ENCODE data around the gene ATF2.

Gene ATF2, protein sequence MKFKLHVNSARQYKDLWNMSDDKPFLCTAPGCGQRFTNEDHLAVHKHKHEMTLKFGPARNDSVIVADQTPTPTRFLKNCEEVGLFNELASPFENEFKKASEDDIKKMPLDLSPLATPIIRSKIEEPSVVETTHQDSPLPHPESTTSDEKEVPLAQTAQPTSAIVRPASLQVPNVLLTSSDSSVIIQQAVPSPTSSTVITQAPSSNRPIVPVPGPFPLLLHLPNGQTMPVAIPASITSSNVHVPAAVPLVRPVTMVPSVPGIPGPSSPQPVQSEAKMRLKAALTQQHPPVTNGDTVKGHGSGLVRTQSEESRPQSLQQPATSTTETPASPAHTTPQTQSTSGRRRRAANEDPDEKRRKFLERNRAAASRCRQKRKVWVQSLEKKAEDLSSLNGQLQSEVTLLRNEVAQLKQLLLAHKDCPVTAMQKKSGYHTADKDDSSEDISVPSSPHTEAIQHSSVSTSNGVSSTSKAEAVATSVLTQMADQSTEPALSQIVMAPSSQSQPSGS

DNA sequence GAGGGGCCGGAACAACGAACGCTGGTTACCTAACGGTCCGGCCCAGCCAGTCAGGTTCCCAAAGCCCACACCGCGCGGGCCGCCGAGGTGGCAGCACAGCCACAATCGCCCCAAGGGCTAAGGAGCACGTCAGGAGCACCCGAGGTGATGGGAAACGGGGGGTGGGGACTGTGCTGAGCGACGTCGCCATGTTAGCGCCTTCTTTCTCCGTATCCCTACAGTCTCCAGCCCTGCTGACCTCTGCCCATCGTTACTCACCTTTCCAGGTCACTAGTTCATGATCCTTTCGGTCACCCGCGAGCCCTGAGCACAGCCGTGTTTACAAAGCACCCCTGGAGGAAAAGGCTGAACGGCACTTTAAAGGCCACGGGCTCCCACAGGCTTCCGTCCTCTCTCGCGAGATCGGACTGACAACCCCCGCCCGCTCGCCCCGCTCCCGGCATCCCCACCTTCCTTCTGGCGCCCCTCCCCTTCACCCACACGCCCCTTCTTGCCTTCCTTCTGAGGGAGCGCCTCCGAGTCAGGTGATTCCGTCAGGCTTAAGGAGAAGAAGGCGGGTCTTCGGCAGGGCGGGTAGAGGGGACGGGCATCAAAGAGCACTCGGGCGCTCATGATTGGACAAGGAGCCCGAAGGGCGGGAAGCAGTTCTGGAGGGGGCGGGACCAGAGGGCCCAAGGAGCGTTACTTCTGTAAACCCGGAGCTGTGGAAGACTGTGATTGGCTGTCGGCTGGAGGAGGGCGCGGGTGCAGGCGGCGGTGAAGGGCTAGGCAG lies at the start of gene ATF2:
TSS of gene ATF2 (minus strand) at position 412 of the 772 bp plus-strand sequence. CDS start 31,760 bp downstream, outside the sequence.
- DNase-seq: peak; percentile 98 to 99

DNA sequence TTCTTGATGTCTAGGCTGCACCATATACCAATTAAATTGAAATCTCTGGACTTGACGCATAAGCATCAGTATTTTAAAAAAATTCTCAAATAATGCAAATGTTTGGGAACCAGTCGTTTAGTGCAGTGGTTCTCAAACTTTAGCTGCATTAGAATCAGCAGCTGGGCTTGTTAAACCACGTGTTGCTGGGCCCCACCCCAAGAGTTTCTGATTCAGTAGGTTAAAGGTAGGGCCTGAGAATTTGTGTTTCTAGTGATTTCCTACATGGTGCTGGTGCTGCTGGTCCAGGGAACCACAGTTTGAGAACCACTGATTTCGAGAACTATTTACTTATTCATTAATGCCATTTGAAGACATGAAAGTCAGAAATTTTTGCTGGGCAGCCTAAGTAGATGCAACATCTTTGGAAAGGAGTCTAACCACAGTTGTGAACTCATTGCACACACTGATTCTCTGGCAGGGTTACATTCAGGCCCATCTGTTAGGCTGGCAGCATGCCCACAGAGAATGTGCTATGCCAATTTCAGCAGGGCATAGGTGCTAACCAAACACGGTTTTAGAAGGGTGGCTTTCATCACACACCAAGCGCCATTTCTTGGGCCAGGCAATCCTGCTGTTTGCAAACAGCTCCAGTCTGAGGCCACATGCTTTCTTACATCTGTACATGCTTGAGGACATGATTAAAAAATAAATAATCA lies 39.9 kb upstream of the ATF2 start:
- DNase-seq: peak; percentile 90 to 97

DNA sequence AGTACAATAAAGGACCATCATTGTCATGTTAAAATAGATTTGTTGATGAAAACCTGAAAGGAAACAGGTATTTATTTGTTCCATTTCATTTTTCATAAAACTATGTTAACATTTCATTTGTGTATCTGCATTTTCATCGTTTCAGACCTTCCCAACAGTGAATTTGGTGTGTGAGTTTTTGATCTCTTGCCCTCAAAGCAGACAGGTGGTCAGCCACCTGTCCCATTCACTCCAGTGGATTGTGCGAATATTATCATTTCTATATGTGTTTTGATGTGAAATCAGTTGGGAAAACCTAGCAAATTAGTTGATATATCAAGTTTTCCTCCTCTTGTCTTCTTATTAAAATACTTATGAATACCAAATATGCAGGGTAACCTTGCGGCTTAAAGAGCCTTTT lies 38.9 kb upstream of the ATF2 start:
- DNase-seq: no peak

DNA sequence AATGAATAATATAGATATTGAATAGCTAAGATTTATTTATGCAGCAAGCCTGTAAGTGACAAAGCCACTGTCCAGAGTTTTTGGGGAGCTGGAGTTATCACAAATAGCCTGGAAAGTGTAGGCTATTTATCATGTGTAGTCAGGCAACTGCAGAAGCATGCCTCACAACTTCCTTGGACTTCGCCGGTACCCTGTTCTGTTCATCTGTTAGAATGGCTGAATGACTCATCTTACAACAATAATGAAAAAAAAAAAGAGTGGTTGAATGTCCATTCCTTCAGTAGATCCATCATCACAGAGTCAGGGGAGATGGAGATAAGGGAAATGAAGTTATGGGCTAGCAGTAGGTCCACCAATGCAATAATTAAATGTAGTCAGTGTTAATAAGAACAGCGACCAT lies 37.5 kb upstream of the ATF2 start:
- no peak for DNase-seq

DNA sequence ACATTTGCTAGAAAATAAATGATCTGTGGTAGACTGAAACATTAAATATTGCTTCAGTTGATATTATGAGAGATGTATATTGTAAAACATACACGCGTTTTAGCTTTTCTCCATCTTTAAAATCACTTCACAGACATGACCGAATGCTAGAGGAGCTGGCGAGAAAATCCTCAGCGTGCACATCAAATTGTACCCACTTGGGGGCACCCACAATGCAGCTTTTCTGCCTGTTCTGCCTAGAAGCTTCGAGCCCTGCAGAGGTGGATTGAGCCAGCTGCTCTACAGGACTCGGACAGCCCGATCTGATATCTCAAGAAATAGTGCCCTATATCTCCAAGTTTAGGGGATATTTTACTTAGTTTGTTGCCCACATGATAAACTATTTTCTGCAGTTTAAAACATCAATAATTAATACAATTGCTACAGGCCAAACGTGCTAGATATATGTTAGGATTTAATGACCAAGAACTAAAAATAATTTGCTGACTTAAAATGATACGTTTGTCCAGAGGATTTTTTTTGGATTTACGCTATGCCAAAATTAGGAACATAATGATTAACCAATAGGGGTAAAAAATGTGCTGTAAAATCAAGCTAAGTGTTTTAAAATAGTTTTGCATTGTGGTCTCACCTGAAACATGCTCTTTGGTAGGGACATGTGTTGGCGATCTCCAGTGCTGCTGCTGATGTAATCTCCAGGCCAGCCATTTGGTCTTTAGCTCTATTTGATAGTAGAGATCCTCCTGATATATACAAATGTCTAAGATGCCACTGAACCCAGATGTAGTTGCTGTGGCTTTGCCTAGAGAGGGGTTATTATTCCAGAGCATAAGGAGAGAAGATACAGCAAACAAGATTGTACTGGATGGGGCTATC lies 35.9 kb upstream of the ATF2 start:
- DNase-seq: peak; percentile 7 to 51

DNA sequence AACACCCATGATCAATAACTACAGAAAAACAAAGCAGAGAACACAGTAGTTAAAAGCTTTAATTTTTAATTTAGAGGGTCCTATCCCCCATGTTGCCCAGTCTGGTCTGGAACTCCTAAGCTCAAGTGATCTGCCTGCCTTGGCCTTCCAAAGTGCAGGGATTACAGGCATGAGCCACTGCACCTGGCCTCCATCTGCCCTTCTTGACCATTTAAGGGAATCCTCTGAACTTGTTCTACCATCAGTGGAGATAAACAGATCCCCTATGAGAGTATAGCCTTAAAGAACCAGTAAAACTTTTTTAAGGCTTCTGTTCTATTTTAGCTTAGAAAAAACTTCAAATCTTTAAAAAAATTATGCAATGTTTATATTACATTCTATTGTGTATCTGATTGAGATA lies 27.0 kb upstream of the ATF2 start:
- no peak for DNase-seq

DNA sequence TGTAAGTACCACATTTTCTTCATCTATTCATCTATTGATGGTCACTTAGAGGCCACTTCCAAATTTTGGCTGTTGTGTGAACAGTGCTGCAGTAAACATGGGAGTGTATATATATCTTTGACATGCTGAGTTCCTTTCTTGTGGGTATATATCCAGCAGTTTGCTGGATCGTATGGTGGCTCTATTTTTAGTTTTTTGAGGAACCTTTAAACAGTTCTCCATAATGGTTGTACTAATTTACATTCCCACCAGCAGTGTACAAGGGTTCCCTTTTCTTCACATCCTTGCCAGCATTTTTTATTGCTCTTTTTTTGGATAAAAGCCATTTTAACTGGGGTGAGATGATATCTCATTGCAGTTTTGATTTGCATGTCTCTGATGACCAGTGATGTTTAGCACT lies 20.8 kb upstream of the ATF2 start:
- no peak for DNase-seq

DNA sequence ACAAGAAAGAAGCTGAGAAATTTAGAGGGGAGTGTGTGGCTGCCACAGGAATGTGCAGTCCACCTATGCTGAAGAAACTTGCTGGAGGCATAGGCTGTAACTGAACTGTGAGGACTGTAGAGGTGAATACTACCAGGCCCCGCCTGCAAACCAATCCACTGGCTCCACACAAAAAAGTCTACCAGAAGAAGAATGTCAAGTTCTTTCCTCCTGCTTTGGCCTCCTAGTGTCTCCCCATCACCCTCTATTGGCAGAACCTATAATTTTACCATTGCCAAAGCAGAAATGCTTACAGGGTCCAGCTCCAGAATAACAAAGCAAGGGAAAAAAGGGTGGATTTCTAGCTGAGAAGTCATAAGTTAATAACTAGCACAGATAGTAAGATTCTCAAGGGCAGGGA lies 19.4 kb upstream of the ATF2 start:
- peak in 1 of 2 experiments; percentile 7 for DNase-seq

DNA sequence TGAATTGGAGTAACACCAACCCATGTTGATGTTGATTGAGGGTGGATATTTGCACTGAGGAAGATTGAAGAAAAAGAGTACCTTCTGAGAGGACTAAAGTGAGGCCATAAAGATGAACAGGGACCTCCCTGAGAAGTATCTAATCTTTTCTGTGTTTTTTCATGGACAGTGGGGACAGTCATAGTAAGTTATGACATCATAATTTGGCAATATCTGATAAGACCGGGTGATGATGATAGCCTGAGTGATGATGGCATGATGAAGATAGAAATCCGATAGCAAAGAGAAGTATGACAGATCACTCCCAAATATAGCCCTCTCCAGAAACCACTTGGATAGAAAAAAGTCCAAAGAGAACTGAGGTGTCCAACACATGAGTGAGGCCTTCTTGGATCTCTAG lies 15.7 kb upstream of the ATF2 start:
- DNase-seq: no peak

DNA sequence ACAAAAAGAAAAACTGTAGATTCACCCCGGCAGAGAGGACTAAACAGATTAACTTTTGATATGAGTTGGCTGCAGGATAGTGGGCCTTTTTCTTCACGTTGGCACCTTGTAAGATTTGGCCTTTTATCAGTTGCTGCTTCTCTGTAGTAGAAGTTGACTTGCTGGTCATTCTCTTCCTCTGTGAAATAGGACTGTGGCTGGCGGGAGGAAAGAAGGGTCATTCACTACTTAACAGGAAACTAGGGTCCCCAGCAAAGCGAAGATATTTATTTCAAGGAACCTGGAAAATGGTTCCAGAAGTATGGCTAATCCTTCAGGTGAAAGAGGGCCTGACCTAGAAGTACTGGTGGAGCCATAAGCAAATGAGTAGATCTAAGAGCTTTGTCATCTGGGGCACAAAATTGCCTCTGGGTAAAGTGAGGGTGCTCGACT lies 13.9 kb upstream of the ATF2 start:
- no peak for DNase-seq

DNA sequence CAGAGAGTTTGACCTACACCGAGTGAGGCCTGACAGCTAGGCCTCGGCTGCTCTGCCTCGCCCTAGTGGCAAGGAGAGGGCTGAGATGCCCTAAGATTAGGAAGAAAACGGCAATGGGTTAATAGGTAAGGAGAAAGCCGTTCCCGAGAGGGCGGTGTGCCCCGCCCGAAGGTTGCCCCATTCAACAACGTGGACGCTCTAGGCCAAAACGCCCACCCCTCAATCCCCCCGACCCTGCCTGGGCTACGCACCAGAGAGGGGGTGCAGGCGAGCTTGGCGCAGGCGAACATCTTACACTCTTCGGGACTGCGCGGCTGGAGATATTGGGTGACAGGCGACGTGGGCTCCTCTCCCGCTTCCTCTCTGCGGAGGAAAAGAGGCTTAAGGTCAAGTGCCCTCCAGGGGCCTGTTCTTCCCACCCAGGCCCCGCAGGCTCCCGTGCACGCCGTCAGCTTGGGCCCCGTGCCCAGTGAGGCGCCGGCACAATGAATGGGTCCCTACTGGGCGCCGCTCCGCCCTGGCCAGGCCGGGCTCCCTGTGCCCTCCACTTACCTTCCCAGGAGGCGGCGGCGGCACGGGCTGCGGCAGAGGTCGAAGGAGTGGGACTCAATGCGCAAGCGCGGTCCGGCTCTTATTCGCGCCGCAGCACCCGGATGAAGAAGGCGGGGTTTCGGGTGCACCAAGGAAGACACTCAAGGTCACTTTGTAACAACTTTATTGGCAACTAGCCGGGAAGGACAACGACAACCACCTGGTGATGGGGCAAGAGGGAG lies 13.3 kb upstream of the ATF2 start, which contains the start of gene ATP5MC3:
TSS of gene ATP5MC3 (minus strand) at position 607 of the 773 bp plus-strand sequence. CDS start at position 290, 317 bp downstream.
- DNase-seq: peak; percentile 86 to 95

DNA sequence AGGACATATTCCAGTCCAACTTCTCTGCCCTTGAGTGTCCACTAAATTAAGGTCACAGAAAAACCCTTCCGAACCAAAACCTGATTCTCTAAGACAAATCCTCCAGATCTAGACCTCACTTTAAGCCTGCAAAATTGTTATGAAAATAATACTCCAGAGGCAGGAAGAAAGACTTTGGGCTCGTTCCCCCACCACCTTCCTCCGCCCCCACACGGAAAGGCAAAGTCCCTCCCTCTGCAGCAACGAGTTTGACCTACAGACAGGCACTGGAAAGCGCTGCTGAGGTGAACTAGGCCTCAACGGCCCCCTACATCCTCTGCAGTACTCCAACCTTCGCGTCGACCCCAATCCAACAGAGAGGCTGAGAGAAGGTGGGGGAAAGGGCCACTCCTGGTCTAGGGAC lies 12.7 kb upstream of the ATF2 start:
- no peak for DNase-seq

DNA sequence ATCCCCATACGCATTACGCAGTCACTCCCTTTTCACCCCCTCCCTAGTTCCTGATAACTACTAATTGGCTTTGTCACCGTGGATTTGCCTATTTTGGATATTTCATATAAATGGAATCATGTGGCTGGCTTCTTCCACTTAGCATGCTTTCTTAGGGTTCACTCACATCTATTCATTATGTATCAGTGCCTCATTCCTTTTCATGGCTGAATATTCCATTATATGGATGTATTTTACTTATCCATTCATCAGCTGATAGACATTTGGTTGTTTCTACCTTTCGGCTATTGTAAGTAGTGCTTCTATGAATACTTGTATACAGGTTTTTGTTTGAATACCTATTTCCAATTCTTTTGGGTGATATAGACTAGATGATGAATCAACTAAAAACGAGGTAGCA lies 8.6 kb upstream of the ATF2 start:
- DNase-seq: no peak

DNA sequence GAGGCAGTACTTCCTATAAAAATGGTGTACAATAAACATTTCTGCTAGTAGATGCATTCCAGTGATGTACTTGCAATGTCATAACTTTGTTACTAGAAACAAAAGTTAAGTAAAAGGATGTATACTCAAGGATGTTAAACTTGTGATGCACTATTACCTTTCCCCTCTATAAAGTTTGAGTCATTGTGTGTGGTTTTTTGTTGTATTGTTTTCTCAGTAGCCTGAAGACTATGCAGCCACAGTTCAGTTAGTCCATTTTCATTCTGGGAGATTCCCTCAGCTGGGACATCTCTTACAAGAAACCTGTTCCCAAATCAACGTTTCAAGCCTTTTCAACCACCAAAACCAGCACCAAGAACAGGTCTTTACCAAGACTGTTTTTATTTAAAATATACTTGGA lies 7.9 kb upstream of the ATF2 start:
- no peak for DNase-seq

DNA sequence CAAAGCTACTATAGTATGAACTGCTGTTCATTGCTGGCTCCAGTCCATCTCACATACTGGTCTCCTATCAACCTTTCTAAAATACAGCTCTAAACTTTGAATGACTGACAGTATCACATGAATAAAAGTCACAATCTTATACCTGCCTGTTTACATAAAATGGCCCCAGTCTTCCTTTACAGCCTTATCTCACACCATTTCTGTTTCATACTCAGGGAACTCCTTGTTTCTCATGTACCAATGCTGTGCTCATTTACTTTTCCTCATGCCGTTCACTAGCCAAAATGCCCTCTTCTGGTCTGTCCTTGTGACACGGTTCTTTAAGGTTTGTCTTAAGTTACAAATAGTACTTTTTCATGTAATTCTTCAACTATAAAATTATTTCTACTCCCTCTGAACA lies 7.3 kb upstream of the ATF2 start:
- no peak for DNase-seq

DNA sequence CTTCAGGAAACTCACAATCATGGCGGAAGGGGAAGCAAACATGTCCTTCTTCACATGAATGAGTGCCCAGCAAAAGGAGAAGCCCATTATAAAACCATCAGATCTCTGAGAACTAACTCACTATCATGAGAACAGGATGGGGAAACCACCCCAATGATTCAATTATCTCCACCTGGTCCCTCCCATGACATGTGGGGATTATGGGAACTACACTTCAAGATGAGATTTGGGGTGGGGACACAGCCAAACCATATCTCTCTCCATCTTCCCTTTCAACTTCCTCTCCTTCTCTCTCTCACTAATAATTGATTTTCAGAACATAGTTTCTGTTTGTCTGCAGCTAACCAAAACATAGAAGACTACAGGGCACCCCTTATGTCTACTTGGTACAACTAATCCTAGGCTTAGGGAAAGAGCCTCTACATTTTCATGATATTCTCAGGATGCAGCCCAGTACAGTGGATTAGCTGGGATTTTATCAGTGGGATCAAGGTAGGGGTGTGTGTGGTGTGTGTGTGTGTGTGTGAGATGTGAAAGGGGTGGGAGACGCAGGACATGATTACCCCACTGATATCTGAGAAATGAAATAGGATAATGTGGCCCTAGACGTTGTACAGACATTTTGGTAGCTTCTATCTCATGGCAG lies 2.8 kb upstream of the ATF2 start:
- no peak for DNase-seq

DNA sequence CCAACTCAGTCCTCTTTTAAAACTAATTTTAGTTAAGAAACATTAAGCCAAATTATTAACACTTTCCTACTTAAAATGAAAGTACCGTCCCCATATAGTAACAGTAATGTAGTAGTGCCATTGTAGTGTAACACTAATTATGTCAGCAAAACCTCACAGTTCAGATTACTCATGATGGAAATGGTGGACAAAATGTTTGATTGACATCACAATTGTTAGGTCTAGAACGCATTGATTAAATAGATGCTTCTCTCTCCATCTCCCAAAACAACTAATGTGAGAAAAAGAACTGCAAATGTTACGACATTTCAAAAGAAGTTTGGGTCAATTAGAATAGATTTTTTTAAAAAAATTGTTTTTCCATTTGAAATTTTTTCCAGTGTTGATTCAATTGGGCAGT lies 1.2 kb upstream of the ATF2 start:
- no peak for DNase-seq

DNA sequence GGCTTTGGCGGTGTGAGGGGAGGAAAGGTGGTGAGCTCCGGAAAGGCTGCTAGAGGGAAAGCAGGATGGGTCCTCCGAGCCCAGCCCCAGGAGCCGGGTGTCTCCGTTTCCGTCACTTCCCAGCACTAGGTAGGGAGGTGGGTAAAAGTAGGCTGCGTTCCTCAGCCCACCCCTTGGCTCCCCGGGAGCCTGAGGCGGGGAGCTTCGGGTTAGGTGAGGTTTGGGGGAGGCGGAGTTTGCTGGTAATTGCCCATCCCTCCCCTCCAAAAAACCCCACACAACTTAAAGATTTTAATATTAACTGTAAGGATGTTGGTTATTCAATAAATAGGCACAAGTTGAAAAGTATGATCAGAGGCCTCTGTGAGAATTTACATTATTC lies 552 bp upstream of the ATF2 start:
- DNase-seq: no peak

DNA sequence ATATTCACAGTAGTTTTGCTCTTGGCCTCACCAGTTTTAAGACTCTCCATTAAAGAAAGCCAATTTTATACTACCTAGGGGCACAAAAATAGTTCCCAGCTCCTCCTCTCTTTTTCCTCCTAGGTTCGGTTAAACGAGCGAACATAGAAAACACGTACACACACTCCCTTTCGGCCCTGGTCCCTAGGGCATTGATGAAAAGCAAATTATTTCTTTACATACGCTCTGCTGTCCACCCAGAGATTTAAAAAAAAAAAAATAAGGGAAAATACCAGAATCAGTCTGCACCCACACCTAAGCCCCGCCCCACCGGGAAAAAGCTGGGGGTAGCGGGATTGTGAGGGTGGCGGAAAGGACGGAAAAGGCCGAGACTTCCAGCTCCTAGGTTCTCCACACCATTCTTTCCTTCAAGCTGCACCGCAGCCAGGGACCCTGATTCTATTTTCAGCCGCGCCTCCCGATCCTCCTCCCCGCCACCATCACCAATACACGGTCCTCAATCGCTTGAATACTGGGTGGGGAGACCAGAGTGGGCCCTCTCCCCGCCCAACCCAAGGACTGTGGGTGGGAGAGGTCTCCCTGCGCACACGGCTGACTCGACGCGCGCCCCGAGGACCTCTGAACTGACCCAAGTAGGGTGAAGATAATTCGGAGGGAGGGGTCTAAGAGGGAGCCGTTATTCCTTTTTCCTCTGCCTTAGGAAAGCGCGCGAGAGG lies 769 bp downstream of the ATF2 start:
- peak in 1 of 2 experiments; percentile 32 for DNase-seq

DNA sequence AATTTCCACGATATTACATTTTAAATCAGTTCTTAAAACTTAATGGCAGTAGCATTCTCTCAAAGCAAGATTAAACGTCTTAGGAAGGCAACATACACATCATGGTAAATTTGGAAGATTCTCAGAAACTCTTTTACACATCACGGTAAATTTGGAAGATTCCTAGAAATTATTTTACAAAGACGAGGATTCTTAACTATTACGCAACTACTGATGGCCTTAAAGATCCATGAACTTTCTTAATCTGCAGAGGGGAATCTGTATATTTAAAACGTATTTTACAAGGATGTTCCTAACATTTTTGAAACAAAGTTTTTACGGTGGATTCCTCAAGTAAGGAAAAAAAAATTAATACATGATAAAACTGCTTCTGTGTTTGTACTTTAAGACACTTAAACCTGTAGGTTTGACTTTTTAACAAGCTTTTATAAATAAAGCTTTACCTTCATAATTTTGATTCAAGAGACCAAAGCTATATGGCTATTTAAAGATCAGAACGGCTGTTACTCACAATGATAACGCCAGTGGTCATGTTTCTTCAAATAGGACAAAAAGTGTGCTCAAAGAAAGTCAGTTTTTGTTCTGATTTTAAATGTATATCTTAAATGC lies 1.7 kb downstream of the ATF2 start:
- no peak for DNase-seq

All from NCI-H446 (cell line).